Activated naive CD4-positive, alpha-beta T cell treated with anti-CD3 and anti-CD28 coated beads for 36 hours (primary cell): Measurements from ENCODE around the gene SLC35G4. TPM values are rescaled to one million over a fixed set of nuclear protein-coding genes. Genes with fewer than 3 reads are reported as not detected.
"Not testable (repeated sequence)": the region's sequence is repeated elsewhere in the genome, so short reads cannot be mapped to it uniquely, and the experiment has no call there.

ENCODE experiments used
- CTCF ChIA-PET: fragments of 350-600 bp; sonication (Branson Sonifier 250); formaldehyde crosslinking; loops from one replicate; lab custom pipeline; 2021; ENCODE audit warnings: antibody characterized with exemption; lab: Charles Lee
- DNase-seq: peaks from one replicate; pipeline ENCODE4 v3.0.0-alpha.2; 2020
- H3K27ac Mint-ChIP-seq: one replicate; pipeline ENCODE4 v1.8.0; 2021; ENCODE audit warnings: mild to moderate bottlenecking, mixed read lengths
- H3K27me3 Mint-ChIP-seq: one replicate; pipeline ENCODE4 v1.8.0; 2021; ENCODE audit warnings: low read depth, mixed read lengths
- H3K36me3 Mint-ChIP-seq: one replicate; pipeline ENCODE4 v1.8.0; 2021; ENCODE audit warnings: low read depth, mixed read lengths
- H3K4me1 Mint-ChIP-seq: one replicate; pipeline ENCODE4 v1.8.0; 2021; ENCODE audit warnings: low read depth, mixed read lengths
- H3K4me3 Mint-ChIP-seq: one replicate; pipeline ENCODE4 v1.8.0; 2021; ENCODE audit warnings: mild to moderate bottlenecking, moderate library complexity, mixed read lengths
- H3K9me3 Mint-ChIP-seq: one replicate; pipeline ENCODE4 v1.8.0; 2021; ENCODE audit warnings: mixed read lengths
- intact Hi-C: fragments of 100-400 bp; cut with micrococcal nuclease; formaldehyde crosslinking; loops from one replicate; pipeline ENCODE4 v1.15.1; 2023
- total RNA-seq, 2 experiments: library from RNA; stranded (reverse); gene quantifications; one replicate each; pipeline ENCODE4 v1.2.3, GENCODE V29; 2021

SLC35G4 gene
- not detected for total RNA-seq

- CTCF ChIA-PET, H3K27me3 Mint-ChIP-seq, DNase-seq, H3K36me3 Mint-ChIP-seq, intact Hi-C loops, H3K9me3 Mint-ChIP-seq, H3K4me3 Mint-ChIP-seq, H3K4me1 Mint-ChIP-seq, H3K27ac Mint-ChIP-seq: not testable (repeated sequence)
These were observed at the start of gene SLC35G4 for GRCh38 chr18:11609488-11609887. SLC35G4 (plus strand) TSS chr18:11609596; CDS start chr18:11609596, 0 bp downstream.

GRCh38 chr18:11561293-11561692 is 48.1 kb upstream of the SLC35G4 start:
- Mint-ChIP-seq H3K4me1 (no peaks in the 10 kb centered on the region), H3K4me3 (no peak overlapping the region), H3K36me3 (no peaks in the 10 kb centered on the region), H3K27me3 (peaks cover 3% of the 10 kb centered on the region), H3K9me3 (no peaks in the 10 kb centered on the region), H3K27ac (no peak overlapping the region)
- intact Hi-C loops, result no loop called here
- CTCF ChIA-PET, result interaction anchor here (1.0 to 1.1 kb wide), 2 partner anchors 8 to 11 kb away, joined by 3 to 6 read pairs; no protein-coding TSS in a partner anchor
- no peak for DNase-seq

DNA sequence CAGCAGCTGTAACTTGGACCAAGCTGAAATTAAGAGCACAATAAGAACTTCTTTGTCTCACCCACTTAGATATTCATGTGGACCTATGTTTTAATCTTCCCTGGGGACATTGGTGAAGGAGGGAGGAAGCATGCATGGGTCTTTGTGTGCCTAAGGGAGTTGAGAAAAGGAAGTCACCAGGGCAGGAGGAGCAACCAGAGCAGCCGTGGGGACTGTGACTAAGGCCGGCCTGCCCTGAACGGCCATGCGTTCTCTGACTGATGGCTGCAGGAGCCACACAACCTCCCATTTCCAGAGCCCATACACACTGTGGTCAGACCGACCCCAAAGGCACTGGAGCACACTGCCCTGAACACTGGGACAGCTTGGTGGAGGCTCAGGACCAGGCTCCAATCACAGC is 43.7 kb upstream of the SLC35G4 start:
- intact Hi-C loops, result no loop called here
- CTCF ChIA-PET, result no interaction called here
- no peak for DNase-seq
- H3K4me1 Mint-ChIP-seq, result no peaks in the 10 kb centered on the region
- no peaks in the 10 kb centered on the region for H3K9me3 Mint-ChIP-seq
- H3K27me3 Mint-ChIP-seq, result peaks cover 4% of the 10 kb centered on the region
- no peak overlapping the region for H3K27ac Mint-ChIP-seq
- H3K36me3 Mint-ChIP-seq, result no peaks in the 10 kb centered on the region
- no peak overlapping the region for H3K4me3 Mint-ChIP-seq

- intact Hi-C loops, result no loop called here
- no peaks in the 10 kb centered on the region for H3K4me1 Mint-ChIP-seq
These were observed 43.0 kb upstream of the SLC35G4 start for GRCh38 chr18:11566236-11566965.

DNA sequence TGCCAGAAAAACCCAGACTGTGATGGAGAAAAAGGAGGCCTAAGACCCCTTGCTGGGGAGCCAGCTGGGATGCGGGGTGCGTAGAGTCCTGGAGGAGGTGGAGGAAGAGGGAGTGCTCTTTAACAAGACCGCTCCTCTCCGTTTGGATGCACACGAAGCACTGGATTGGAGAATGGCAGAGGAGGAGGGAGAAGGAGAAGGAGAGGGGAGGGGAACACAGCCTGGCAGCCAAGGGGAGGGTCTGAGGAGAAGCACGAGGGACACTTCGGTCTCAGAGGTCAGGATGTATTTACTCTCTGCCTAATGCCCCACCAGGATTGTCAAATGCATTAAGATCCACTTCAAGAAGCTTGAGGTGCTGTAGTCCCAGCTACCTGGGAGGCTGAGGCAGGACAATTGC is 42.0 kb upstream of the SLC35G4 start:
- no peak for DNase-seq
- intact Hi-C loops, result no loop called here
- Mint-ChIP-seq H3K27me3 (peaks cover 4% of the 10 kb centered on the region), H3K27ac (no peak overlapping the region), H3K9me3 (no peaks in the 10 kb centered on the region), H3K36me3 (no peaks in the 10 kb centered on the region), H3K4me1 (no peaks in the 10 kb centered on the region), H3K4me3 (no peak overlapping the region)
- CTCF ChIA-PET, result interaction anchor here (0.6 kb wide), 1 partner anchor 166 kb away, joined by 3 read pairs; no protein-coding TSS in a partner anchor

More at GRCh38 chr18:11566236-11566965, 43.0 kb upstream of the SLC35G4 start:
- no peaks in the 10 kb centered on the region for H3K36me3 Mint-ChIP-seq
- no peak overlapping the region for H3K4me3 Mint-ChIP-seq
- CTCF ChIA-PET, result no interaction called here
- no peaks in the 10 kb centered on the region for H3K9me3 Mint-ChIP-seq
- DNase-seq, result no peak
- H3K27me3 Mint-ChIP-seq, result peaks cover 4% of the 10 kb centered on the region
- H3K27ac Mint-ChIP-seq, result no peak overlapping the region

- CTCF ChIA-PET, result interaction anchor here (0.9 kb wide), 1 partner anchor 14 kb away, joined by 3 read pairs; no protein-coding TSS in a partner anchor
- H3K27me3 Mint-ChIP-seq, result peaks cover 4% of the 10 kb centered on the region
- no peak overlapping the region for H3K27ac Mint-ChIP-seq
- intact Hi-C loops, result no loop called here
- no peak overlapping the region for H3K4me3 Mint-ChIP-seq
- no peak for DNase-seq
- H3K4me1 Mint-ChIP-seq, result no peaks in the 10 kb centered on the region
- no peaks in the 10 kb centered on the region for H3K9me3 Mint-ChIP-seq
- H3K36me3 Mint-ChIP-seq, result no peaks in the 10 kb centered on the region
These were observed 39.3 kb upstream of the SLC35G4 start for GRCh38 chr18:11570073-11570588.

GRCh38 chr18:11570769-11571412 is 38.5 kb upstream of the SLC35G4 start:
- intact Hi-C loops, result no loop called here
- no peak overlapping the region for H3K4me3 Mint-ChIP-seq
- peak; percentile 8 for DNase-seq
- CTCF ChIA-PET, result interaction anchor here (0.5 kb wide), 1 partner anchor 271 kb away, joined by 4 read pairs; no protein-coding TSS in a partner anchor
- no peaks in the 10 kb centered on the region for H3K36me3 Mint-ChIP-seq
- H3K27me3 Mint-ChIP-seq, result peaks cover 4% of the 10 kb centered on the region
- H3K27ac Mint-ChIP-seq, result no peak overlapping the region
- H3K4me1 Mint-ChIP-seq, result no peaks in the 10 kb centered on the region
- H3K9me3 Mint-ChIP-seq, result no peaks in the 10 kb centered on the region

DNA sequence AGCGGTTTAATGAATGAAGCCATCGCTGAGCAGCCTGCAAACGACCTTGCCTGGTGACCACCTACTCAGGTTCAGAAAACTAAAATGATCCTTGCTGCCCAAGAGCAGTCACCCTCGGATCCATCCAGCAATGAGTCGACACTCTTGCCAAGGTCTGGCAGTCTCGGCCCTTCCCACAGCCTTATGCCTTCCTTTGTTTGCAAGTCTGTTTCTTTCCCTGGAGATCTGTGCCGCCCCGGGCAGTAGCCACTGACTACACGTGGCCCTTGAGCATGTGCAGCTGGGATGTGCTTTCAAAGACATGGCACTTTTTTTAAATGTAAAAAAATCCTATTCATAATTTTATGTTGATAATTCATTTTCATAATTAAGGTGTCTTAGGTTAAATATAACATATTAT is 37.2 kb upstream of the SLC35G4 start:
- Mint-ChIP-seq H3K27ac (no peak overlapping the region), H3K4me3 (no peak overlapping the region), H3K27me3 (peaks cover 4% of the 10 kb centered on the region), H3K4me1 (peaks cover 3% of the 10 kb centered on the region), H3K9me3 (no peaks in the 10 kb centered on the region), H3K36me3 (no peaks in the 10 kb centered on the region)
- CTCF ChIA-PET, result no interaction called here
- intact Hi-C loops, result no loop called here
- no peak for DNase-seq

DNA sequence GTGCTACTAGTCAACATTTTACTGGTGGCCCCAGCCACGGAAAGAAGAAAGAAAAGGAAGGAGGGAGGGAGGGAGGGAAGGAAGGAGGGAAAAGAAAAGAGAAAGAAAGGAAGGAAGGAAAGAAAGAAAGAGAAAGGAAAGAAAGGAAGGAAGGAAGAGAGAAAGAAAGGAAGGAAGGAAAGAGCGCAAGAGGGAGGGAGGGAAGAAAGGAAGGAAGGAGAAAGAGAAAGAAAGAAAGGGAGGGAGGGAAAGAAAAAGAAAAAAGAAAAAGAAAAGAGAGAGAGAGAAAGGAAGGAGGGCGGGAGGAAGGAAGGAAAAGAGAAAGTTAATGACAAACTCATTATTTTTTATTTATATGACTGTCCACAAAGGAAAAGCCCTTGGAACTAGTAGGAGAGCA is 34.9 kb upstream of the SLC35G4 start:
- CTCF ChIA-PET, result no interaction called here
- peaks cover 4% of the 10 kb centered on the region for H3K27me3 Mint-ChIP-seq
- no peak for DNase-seq
- peaks cover 12% of the 10 kb centered on the region for H3K4me1 Mint-ChIP-seq
- H3K4me3 Mint-ChIP-seq, result no peak overlapping the region
- H3K36me3 Mint-ChIP-seq, result no peaks in the 10 kb centered on the region
- H3K9me3 Mint-ChIP-seq, result no peaks in the 10 kb centered on the region
- no peak overlapping the region for H3K27ac Mint-ChIP-seq
- intact Hi-C loops, result no loop called here

DNA sequence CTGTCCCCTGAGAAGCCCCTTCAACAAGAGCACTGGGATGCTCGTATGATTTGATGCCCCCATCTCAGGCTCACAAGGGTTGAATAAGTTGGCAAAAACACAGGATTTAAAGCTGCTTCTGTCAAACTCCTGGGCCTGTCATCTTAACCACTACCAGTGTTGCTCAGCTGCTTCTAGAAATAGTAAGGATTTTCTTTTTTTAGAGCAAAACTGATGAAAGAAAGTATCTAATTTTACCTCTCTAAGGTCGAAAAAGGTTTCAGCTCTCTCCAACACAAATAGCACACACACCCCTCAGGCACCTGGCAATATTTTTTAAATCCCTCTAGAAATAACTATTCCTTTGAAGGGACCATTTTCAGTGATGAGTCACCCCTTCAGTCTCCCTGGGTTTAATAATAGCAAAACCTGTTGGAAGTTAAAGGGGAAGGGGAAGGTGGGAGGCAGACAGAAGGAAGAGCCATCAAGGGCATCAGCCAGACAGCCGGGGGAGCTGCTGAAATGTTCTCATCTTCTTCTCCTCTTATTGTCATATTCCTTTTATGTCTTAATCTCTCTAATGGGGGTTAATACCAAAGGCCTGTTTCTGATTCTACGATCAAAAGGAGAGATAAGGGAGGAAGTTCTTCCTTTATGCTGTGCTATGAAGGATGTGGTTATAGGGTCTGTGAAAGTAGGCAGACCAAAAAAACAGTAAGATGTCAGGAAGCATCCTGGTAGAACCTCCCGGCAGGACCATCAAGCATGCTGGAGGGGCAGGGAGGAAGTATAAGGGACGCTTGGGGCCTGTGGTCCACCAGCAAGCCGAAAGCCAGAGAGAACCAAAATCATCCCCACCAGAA is 31.9 kb upstream of the SLC35G4 start:
- H3K27me3 Mint-ChIP-seq, result no peaks in the 10 kb centered on the region
- intact Hi-C loops, result no loop called here
- no peaks in the 10 kb centered on the region for H3K36me3 Mint-ChIP-seq
- no peak for DNase-seq
- CTCF ChIA-PET, result interaction anchor here (0.6 kb wide), 1 partner anchor 251 kb away, joined by 3 read pairs; no protein-coding TSS in a partner anchor
- peaks cover 12% of the 10 kb centered on the region for H3K4me1 Mint-ChIP-seq
- no peak overlapping the region for H3K27ac Mint-ChIP-seq
- no peaks in the 10 kb centered on the region for H3K9me3 Mint-ChIP-seq
- H3K4me3 Mint-ChIP-seq, result no peak overlapping the region

- CTCF ChIA-PET, result no interaction called here
- no peak overlapping the region for H3K27ac Mint-ChIP-seq
These were observed 30.6 kb upstream of the SLC35G4 start for GRCh38 chr18:11578799-11579198.

GRCh38 chr18:11579916-11580315 is 29.5 kb upstream of the SLC35G4 start:
- Mint-ChIP-seq H3K4me1 (peaks cover 12% of the 10 kb centered on the region), H3K9me3 (no peaks in the 10 kb centered on the region), H3K27ac (no peak overlapping the region), H3K36me3 (no peaks in the 10 kb centered on the region), H3K4me3 (no peak overlapping the region), H3K27me3 (no peaks in the 10 kb centered on the region)
- CTCF ChIA-PET, result no interaction called here
- intact Hi-C loops, result no loop called here
- no peak for DNase-seq

More at GRCh38 chr18:11578799-11579198, 30.6 kb upstream of the SLC35G4 start:
- Mint-ChIP-seq H3K36me3 (no peaks in the 10 kb centered on the region), H3K27me3 (no peaks in the 10 kb centered on the region), H3K4me1 (peaks cover 12% of the 10 kb centered on the region), H3K9me3 (no peaks in the 10 kb centered on the region), H3K4me3 (no peak overlapping the region)
- DNase-seq, result no peak
- intact Hi-C loops, result no loop called here
